ENCODE results near the gene SEL1L3.

DNA sequence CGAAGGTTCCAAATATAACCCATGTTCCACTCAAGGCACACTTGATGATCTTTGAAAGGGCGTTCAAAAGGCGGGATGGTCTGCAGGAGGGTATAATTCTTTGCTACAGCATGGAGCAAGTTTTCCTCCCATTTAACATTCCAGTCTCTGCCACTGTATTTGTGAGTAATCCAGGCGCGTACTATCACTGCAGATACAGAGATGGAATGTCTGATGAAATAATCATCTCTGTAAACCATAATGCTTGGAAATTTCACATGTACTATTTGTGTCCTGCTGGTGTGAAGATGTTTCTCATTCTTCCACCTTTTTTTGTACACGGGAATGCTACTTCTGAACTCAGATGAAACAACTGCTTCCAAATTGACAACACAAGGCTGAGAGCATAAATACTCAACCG, 15.5 kb downstream of the SEL1L3 start:
- TF ChIP-seq, protein P1, sequence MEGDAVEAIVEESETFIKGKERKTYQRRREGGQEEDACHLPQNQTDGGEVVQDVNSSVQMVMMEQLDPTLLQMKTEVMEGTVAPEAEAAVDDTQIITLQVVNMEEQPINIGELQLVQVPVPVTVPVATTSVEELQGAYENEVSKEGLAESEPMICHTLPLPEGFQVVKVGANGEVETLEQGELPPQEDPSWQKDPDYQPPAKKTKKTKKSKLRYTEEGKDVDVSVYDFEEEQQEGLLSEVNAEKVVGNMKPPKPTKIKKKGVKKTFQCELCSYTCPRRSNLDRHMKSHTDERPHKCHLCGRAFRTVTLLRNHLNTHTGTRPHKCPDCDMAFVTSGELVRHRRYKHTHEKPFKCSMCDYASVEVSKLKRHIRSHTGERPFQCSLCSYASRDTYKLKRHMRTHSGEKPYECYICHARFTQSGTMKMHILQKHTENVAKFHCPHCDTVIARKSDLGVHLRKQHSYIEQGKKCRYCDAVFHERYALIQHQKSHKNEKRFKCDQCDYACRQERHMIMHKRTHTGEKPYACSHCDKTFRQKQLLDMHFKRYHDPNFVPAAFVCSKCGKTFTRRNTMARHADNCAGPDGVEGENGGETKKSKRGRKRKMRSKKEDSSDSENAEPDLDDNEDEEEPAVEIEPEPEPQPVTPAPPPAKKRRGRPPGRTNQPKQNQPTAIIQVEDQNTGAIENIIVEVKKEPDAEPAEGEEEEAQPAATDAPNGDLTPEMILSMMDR (conservative IDR thresholded peaks at IDR 0.05 in 1 of 2, IDR thresholded peaks at IDR 0.05 in 1 of 2; ENCODE audit: low read depth in 1 of 2, low read length in 2 of 2): no peak
- TF ChIP-seq EZH2 (IDR thresholded peaks at IDR 0.05; ENCODE audit: low read length, missing control alignments): no peak
